Tibial nerve (tissue), 4 donors: ENCODE results near the gene SH3BP2.

ENCODE experiments used
- CTCF ChIP-seq, 5 experiments: fragments of 200-600 bp in 3 of 5; fragments of 450-650 bp in 2 of 5; sonication (generic) in 3 of 5; IDR thresholded peaks; one replicate each; pipeline ENCODE4 v1.5.1; 2016 to 2019; ENCODE audit warnings: antibody characterized with exemption in 5 of 5, mild to moderate bottlenecking in 3 of 5, moderate library complexity in 2 of 5
- EP300 ChIP-seq, 2 donors: sonication (generic); formaldehyde crosslinking; IDR thresholded peaks; one replicate each; pipeline ENCODE4 v1.6.1; 2017; ENCODE audit warnings: antibody characterized with exemption in 2 of 2, mild to moderate bottlenecking in 1 of 2
- POLR2A ChIP-seq, 2 donors: fragments of 450-650 bp; IDR thresholded peaks; one replicate each; pipeline ENCODE4 v1.6.1; 2017; ENCODE audit warnings: antibody characterized with exemption in 2 of 2, mild to moderate bottlenecking in 2 of 2, moderate library complexity in 2 of 2

- TF ChIP-seq CTCF (IDR thresholded peaks at IDR 0.05), result no peak
- no peak for TF ChIP-seq POLR2A (IDR thresholded peaks at IDR 0.05)
- no peak for TF ChIP-seq EP300 (IDR thresholded peaks at IDR 0.05)
Observed at GRCh38 chr4:2767046-2767704, 25.7 kb upstream of the SH3BP2 start.
